K562 (cell line): ENCODE data around the gene RAB13. TPM values are rescaled to one million over a fixed set of nuclear protein-coding genes. Genes with fewer than 3 reads are reported as not detected.
A peak's percentile ranks its signal among the peaks of the same experiment; 100 is the strongest.

Source experiments
- ATAC-seq: fragments of 200-7000 bp; cut with Tn5 transposase; 3 replicates; pipeline ENCODE4 v1.9.1; 2020; ENCODE audit warnings: moderate library complexity
- BruUV-seq: library from RNA; stranded (reverse); fragments of 400-500 nt; replicated peaks from 2 replicates; lab custom pipeline; 2021; lab: Mats Ljungman, UMichigan
- CTCF ChIA-PET: fragments of 300-600 bp; formaldehyde crosslinking; extraction: SDS; loops from one replicate; lab custom pipeline; 2021; ENCODE audit warnings: low intra/inter-chr PET ratio; lab: Yijun Ruan, JAX
- POLR2A ChIA-PET: fragments of 300-600, 350-650 bp; sonication (Branson Sonifier 250); formaldehyde crosslinking; extraction: SDS; loops from one replicate; lab custom pipeline; 2021; ENCODE audit warnings: antibody characterized with exemption, inconsistent platforms; lab: Yijun Ruan, JAX
- DNase-seq, 4 experiments: peaks; one replicate each; pipeline versions ENCODE4 v3.0.0 to v3.0.0-alpha.2; 2011 to 2018; ENCODE audit warnings: low spot score in 3 of 4, mixed read lengths in 3 of 4; ENCODE audit errors: extremely low read depth in 1 of 4
- FAIRE-seq: peaks from 2 replicates; lab custom pipeline; 2011; peaks lifted over from hg19 to GRCh38; lab: Jason Lieb, UNC
- H2AFZ ChIP-seq: 2 replicates; pipeline ENCODE4 v1.6.0; 2011; ENCODE audit warnings: low read depth, low read length, control low read depth, inconsistent platforms
- H3K27ac ChIP-seq: fragments of 200-600 bp; 3 replicates; pipeline ENCODE4 v1.8.0; 2011; ENCODE audit warnings: low read depth, mild to moderate bottlenecking, control low read depth, inconsistent platforms, low read length, moderate library complexity, mixed read lengths; ENCODE audit errors: extremely low read depth
- H3K27me3 ChIP-seq, 2 experiments: fragments of 300-600 bp in 1 of 2; 2 replicates in 1 of 2; 3 replicates in 1 of 2; pipeline versions ENCODE4 v1.6.0 to v1.8.0; 2011; ENCODE audit warnings: inconsistent platforms in 2 of 2, low read length in 2 of 2, mild to moderate bottlenecking in 1 of 2, mixed read lengths in 1 of 2, moderate library complexity in 1 of 2; ENCODE audit not compliant: control insufficient read depth in 2 of 2, insufficient read depth in 2 of 2
- H3K36me3 ChIP-seq: fragments of 300-600 bp; 3 replicates; pipeline ENCODE4 v1.8.0; 2011; ENCODE audit warnings: mild to moderate bottlenecking, low read length, inconsistent platforms; ENCODE audit not compliant: control insufficient read depth, insufficient read depth
- H3K4me1 ChIP-seq, 2 experiments: fragments of 200-600 bp in 1 of 2; replicated peaks in 1 of 2; 2 replicates in 1 of 2; 3 replicates in 1 of 2; pipeline versions ENCODE4 v1.5.1 to v1.8.0; 2011; ENCODE audit warnings: inconsistent platforms in 2 of 2, low read length in 2 of 2, mild to moderate bottlenecking in 1 of 2, mixed read lengths in 1 of 2, moderate library complexity in 1 of 2; ENCODE audit not compliant: control insufficient read depth in 2 of 2, insufficient read depth in 2 of 2
- H3K4me2 ChIP-seq: 2 replicates; pipeline ENCODE4 v1.6.1; 2011; ENCODE audit warnings: low read length, control low read depth, inconsistent platforms, mixed read lengths; ENCODE audit not compliant: insufficient read depth
- H3K4me3 ChIP-seq: fragments of 200-600 bp; sonication (generic), shearing (Covaris generic); 2 replicates; pipeline ENCODE4 v1.5.1; 2016; ENCODE audit warnings: control low read depth, inconsistent platforms
- H3K79me2 ChIP-seq: fragments of 200-600 bp; 3 replicates; pipeline ENCODE4 v1.8.0; 2011; ENCODE audit warnings: low read length, inconsistent platforms; ENCODE audit not compliant: control insufficient read depth, insufficient read depth
- H3K9ac ChIP-seq, 2 experiments: 2 replicates each; pipeline versions ENCODE4 v1.6.0 to v1.6.1; 2011; ENCODE audit warnings: low read depth in 2 of 2, low read length in 2 of 2, control low read depth in 1 of 2, inconsistent platforms in 1 of 2, mild to moderate bottlenecking in 1 of 2, mixed read lengths in 1 of 2; ENCODE audit not compliant: insufficient read depth in 1 of 2
- H3K9me1 ChIP-seq: one replicate; pipeline ENCODE4 v1.6.0; 2011; ENCODE audit warnings: inconsistent platforms, mild to moderate bottlenecking, low read length, moderate library complexity; ENCODE audit not compliant: control insufficient read depth, insufficient read depth
- H3K9me3 ChIP-seq: replicated peaks from 2 replicates; pipeline ENCODE4 v1.5.1; 2011; ENCODE audit warnings: low read depth, low read length, inconsistent platforms; ENCODE audit not compliant: control insufficient read depth, insufficient read depth
- H4K20me1 ChIP-seq: replicated peaks from 2 replicates; pipeline ENCODE4 v1.6.1; 2011; ENCODE audit warnings: low read length, inconsistent platforms, mixed read lengths; ENCODE audit not compliant: control insufficient read depth, insufficient read depth
- NR2C2 ChIP-seq, 2 experiments: fragments of 200-800 bp in 1 of 2; sonication (Bioruptor generic) in 1 of 2; sonication (generic) in 1 of 2; formaldehyde crosslinking in 1 of 2; IDR thresholded peaks; 2 replicates each; pipeline versions ENCODE4 v1.6.1 to v1.8.0; 2016 to 2022; ENCODE audit warnings: mild to moderate bottlenecking in 1 of 2, missing compliant biosample characterization in 1 of 2, missing genetic modification characterization in 1 of 2, missing genetic modification reagents in 1 of 2
- WHSC1 ChIP-seq: IDR thresholded peaks from one replicate; pipeline ENCODE4 v1.6.1; 2012; ENCODE audit warnings: low read length, control low read depth, inconsistent platforms
- ZBTB40 ChIP-seq, 2 experiments: fragments of 450-650 bp in 1 of 2; sonication (generic) in 1 of 2; formaldehyde crosslinking in 1 of 2; IDR thresholded peaks; 2 replicates each; pipeline versions ENCODE4 v1.7.1 to v1.9.0; 2016 to 2022; ENCODE audit warnings: inconsistent platforms in 1 of 2, mild to moderate bottlenecking in 1 of 2, missing genetic modification reagents in 1 of 2
- ZNF740 ChIP-seq, 3 experiments: fragments of 200-800 bp in 1 of 3; sonication (Bioruptor generic) in 1 of 3; sonication (generic) in 1 of 3; formaldehyde crosslinking in 1 of 3; IDR thresholded peaks; 2 replicates each; pipeline versions ENCODE4 v1.6.1 to v1.8.0; 2016 to 2022; ENCODE audit warnings: mild to moderate bottlenecking in 2 of 3, missing compliant biosample characterization in 2 of 3, missing genetic modification characterization in 2 of 3, missing genetic modification reagents in 1 of 3
- WGBS: fragments of 100-300 bp; shearing (Covaris generic); methylation state at CpG from one replicate; pipeline ENCODE4 v1.1.6; 2016; ENCODE audit warnings: low coverage, mixed read lengths; ENCODE audit not compliant: insufficient coverage; ENCODE audit errors: missing lambda C conversion rate; 5-methylcytosine and 5-hydroxymethylcytosine counted together
- in situ Hi-C: fragments of 300-500 bp; cut with MboI; formaldehyde crosslinking; loops from 4 replicates; pipeline ENCODE4 v1.15.0; 2018; ENCODE audit warnings: inconsistent platforms, mixed read lengths
- intact Hi-C: fragments of 100-400 bp; cut with micrococcal nuclease; formaldehyde crosslinking; loops from 2 replicates; pipeline ENCODE4 v1.14.2; 2022
- polyA plus RNA-seq, 8 experiments: library from polyadenylated mRNA; depleted of rRNA in 4 of 8; stranded (reverse) in 5 of 8; unstranded in 3 of 8; fragments of >200 nt; fragmentation: Nextera tagmentation in 2 of 8; fragmentation: Illumina TruSeq in 1 of 8; extraction: Ambion mirVana in 2 of 8; extraction: Trizol in 1 of 8; gene quantifications; 2 replicates each; pipeline versions ENCODE4 v1.2.1 to v1.2.3, GENCODE V29; 2011 to 2014; ENCODE audit warnings: inconsistent platforms in 1 of 8, missing spikeins in 1 of 8
- total RNA-seq, 7 experiments: library from RNA; depleted of rRNA in 6 of 7; stranded (reverse); fragments of >200 nt in 6 of 7; fragmentation: Illumina TruSeq in 2 of 7; extraction: Trizol in 2 of 7; gene quantifications; 2 replicates each; pipeline versions ENCODE4 v1.2.1 to v1.2.3, GENCODE V29; 2011 to 2021; ENCODE audit warnings: low replicate concordance in 1 of 7
- TF ChIP-seq, protein P1 (sequence below): fragments of 450-650 bp; IDR thresholded peaks from 2 replicates; pipeline ENCODE4 v1.6.1; 2017; ENCODE audit warnings: antibody characterized with exemption

The RAB13 gene
- total and polyA plus RNA-seq, 9 of the 15 experiments (the other 6 are each of a cell fraction or from before 2014, with no cell fraction given) = 22.3 to 100 (median 39.8) TPM

GRCh38 chr1:153968972-153969371 lies 17.2 kb downstream of the RAB13 start (continued):
- TF ChIP-seq, protein P1, sequence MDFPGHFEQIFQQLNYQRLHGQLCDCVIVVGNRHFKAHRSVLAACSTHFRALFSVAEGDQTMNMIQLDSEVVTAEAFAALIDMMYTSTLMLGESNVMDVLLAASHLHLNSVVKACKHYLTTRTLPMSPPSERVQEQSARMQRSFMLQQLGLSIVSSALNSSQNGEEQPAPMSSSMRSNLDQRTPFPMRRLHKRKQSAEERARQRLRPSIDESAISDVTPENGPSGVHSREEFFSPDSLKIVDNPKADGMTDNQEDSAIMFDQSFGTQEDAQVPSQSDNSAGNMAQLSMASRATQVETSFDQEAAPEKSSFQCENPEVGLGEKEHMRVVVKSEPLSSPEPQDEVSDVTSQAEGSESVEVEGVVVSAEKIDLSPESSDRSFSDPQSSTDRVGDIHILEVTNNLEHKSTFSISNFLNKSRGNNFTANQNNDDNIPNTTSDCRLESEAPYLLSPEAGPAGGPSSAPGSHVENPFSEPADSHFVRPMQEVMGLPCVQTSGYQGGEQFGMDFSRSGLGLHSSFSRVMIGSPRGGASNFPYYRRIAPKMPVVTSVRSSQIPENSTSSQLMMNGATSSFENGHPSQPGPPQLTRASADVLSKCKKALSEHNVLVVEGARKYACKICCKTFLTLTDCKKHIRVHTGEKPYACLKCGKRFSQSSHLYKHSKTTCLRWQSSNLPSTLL = no peak
- TF ChIP-seq WHSC1 = no peak

GRCh38 chr1:153968408-153968807 lies 17.7 kb downstream of the RAB13 start:
- WGBS = 8% methylated on average over 12 of the region's 13 CpGs
- peak overlapping the region; percentile 89 for H2AFZ ChIP-seq
- in situ Hi-C loops = no loop called here
- peak overlapping the region; percentile 82 for H3K27ac ChIP-seq
- H3K36me3 ChIP-seq = peaks cover 5% of the 10 kb centered on the region; the same call in 2 of the 3 replicates
- DNase-seq (peak in 2 of 4 experiments; percentile 27 to 60), ATAC-seq (no peak), FAIRE-seq (no peak)
- peaks cover 7 to 15% of the 10 kb centered on the region in 2 experiments; a peak in 4 of 5 replicates for H3K4me1 ChIP-seq
- no peaks in the 10 kb centered on the region for H3K9me3 ChIP-seq
- H3K9me1 ChIP-seq = no peaks in the 10 kb centered on the region
- no TSS peak for BruUV-seq
- ChIA-PET CTCF (no interaction called here), POLR2A (interaction anchor here (0.7 to 4.8 kb wide), 7 partner anchors 9 to 23 kb away, joined by 3 to 84 read pairs (median 16); partner anchors contain the start of genes CRTC2, DENND4B, JTB and RAB13)
- H3K4me3 ChIP-seq = peak overlapping the region; percentile 51
- H4K20me1 ChIP-seq = no peaks in the 10 kb centered on the region
- H3K4me2 ChIP-seq = peak overlapping the region; percentile 87
- H3K27me3 ChIP-seq = no peaks in the 10 kb centered on the region
- H3K9ac ChIP-seq = peak overlapping the region; percentile 89 to 99
- intact Hi-C loops = loop anchor here (5.0 kb wide), 1 partner anchor 171 kb away; no protein-coding TSS in a partner anchor
- H3K79me2 ChIP-seq = peaks cover 35% of the 10 kb centered on the region
- no peak for TF ChIP-seq NR2C2 (CRISPR knock-in tag; IDR thresholded peaks at IDR 0.05)
- TF ChIP-seq NR2C2 (tag; IDR thresholded peaks at IDR 0.05) = no peak
- peak; percentile 51 for TF ChIP-seq ZNF740 (CRISPR knock-in tag; IDR thresholded peaks at IDR 0.05)
- TF ChIP-seq ZNF740 (tag; IDR thresholded peaks at IDR 0.05) = no peak; a peak in 1 of 4 replicates
- peak; percentile 8; the same call in 1 of the 2 replicates for TF ChIP-seq ZBTB40 (IDR thresholded peaks at IDR 0.05)
- TF ChIP-seq ZBTB40 (CRISPR knock-in tag; IDR thresholded peaks at IDR 0.05) = no peak
